HFFc6 (cell line): Measurements from ENCODE around the gene KIAA2012. TPM values are rescaled to one million over a fixed set of nuclear protein-coding genes. Genes with fewer than 3 reads are reported as not detected.

ENCODE experiments used
- DNase-seq: peaks from one replicate; pipeline ENCODE4 v3.0.0-alpha.2; 2018
- H3K27ac Mint-ChIP-seq: 2 replicates; pipeline ENCODE4 v1.8.0; 2020; ENCODE audit warnings: mild to moderate bottlenecking, mixed read lengths
- H3K27me3 Mint-ChIP-seq: 2 replicates; pipeline ENCODE4 v1.8.0; 2021; ENCODE audit warnings: mild to moderate bottlenecking, moderate library complexity, mixed read lengths; ENCODE audit not compliant: insufficient read depth
- H3K36me3 Mint-ChIP-seq: 2 replicates; pipeline ENCODE4 v1.8.0; 2021; ENCODE audit warnings: low read depth, mixed read lengths
- H3K4me1 Mint-ChIP-seq: 2 replicates; pipeline ENCODE4 v1.8.0; 2020; ENCODE audit warnings: low read depth, mixed read lengths
- H3K4me3 Mint-ChIP-seq: 2 replicates; pipeline ENCODE4 v1.8.0; 2020; ENCODE audit warnings: mild to moderate bottlenecking, moderate library complexity, mixed read lengths
- H3K9me3 Mint-ChIP-seq: 2 replicates; pipeline ENCODE4 v1.8.0; 2020; ENCODE audit warnings: mild to moderate bottlenecking, mixed read lengths
- total RNA-seq, 6 experiments: library from RNA; stranded (reverse); fragmentation: NEBNext Ultra II Directional; extraction: Animal tissue kit (Norgen Biotek cat#: 25700); gene quantifications; 2 replicates in 1 of 6; 3 replicates in 5 of 6; pipeline ENCODE4 v1.2.3, GENCODE V29; 2021
- TF ChIP-seq, protein P1 (sequence below): fragments of 200-600 bp; sonication (generic); IDR thresholded peaks from 2 replicates; pipeline ENCODE4 v1.5.0; 2021; ENCODE audit warnings: antibody characterized with exemption, mild to moderate bottlenecking

The KIAA2012 gene
- total RNA-seq, 6 experiments from 2014 or later, result 0.09 to 0.40 (median 0.26) TPM

DNA sequence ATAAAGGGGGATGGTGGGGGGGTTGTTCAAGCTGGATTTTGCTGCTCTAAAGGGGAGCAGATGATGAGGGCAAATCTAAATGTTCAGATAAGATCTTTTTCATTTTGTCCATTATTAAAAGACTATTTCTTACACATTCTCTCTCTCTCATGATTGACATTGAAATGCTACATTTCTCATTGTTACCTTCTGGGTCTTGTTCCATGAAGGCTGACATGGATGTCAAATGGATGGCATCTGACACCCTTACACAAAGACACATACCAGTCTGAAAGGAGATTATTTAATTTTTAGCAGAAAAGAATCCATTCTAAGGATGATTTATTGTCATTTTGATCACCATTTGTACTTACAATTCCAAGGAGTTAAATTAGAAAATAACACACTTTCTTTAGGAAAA lies 28.3 kb upstream of the KIAA2012 start:
- no peak overlapping the region for H3K27ac Mint-ChIP-seq
- no peak overlapping the region for H3K4me3 Mint-ChIP-seq
- no peaks in the 10 kb centered on the region; the same call in 1 of the 2 replicates for H3K27me3 Mint-ChIP-seq
- peaks cover 12% of the 10 kb centered on the region for H3K4me1 Mint-ChIP-seq
- DNase-seq, result no peak
- H3K9me3 Mint-ChIP-seq, result no peaks in the 10 kb centered on the region
- H3K36me3 Mint-ChIP-seq, result 0 out of 2 replicates have a peak, but pooled peaks cover under 1% of the 10 kb centered on the region
- TF ChIP-seq, protein P1, sequence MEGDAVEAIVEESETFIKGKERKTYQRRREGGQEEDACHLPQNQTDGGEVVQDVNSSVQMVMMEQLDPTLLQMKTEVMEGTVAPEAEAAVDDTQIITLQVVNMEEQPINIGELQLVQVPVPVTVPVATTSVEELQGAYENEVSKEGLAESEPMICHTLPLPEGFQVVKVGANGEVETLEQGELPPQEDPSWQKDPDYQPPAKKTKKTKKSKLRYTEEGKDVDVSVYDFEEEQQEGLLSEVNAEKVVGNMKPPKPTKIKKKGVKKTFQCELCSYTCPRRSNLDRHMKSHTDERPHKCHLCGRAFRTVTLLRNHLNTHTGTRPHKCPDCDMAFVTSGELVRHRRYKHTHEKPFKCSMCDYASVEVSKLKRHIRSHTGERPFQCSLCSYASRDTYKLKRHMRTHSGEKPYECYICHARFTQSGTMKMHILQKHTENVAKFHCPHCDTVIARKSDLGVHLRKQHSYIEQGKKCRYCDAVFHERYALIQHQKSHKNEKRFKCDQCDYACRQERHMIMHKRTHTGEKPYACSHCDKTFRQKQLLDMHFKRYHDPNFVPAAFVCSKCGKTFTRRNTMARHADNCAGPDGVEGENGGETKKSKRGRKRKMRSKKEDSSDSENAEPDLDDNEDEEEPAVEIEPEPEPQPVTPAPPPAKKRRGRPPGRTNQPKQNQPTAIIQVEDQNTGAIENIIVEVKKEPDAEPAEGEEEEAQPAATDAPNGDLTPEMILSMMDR, result no peak

DNA sequence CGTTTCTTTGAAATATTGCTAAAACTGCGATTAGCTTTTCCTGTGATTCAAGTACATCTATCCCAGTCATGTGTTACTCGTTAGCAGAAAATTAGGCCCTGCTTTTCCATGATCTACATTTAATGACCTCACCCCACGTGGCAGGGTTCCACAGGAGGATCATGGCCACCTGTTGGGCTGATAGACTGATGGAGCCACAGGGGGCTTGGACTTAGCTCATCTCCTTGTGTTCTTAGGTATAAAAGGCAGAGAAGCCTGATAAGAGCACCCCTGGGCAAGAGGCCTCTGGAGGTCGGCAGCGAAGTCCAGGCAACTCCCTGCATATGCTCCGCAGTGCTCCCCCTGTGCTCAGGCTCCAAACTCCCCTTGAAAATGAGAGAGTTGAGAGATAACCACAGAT lies 26.5 kb upstream of the KIAA2012 start:
- no peaks in the 10 kb centered on the region for H3K9me3 Mint-ChIP-seq
- H3K4me1 Mint-ChIP-seq, result peaks cover 15% of the 10 kb centered on the region
- no peak overlapping the region for H3K4me3 Mint-ChIP-seq
- DNase-seq, result no peak
- no peaks in the 10 kb centered on the region for H3K36me3 Mint-ChIP-seq
- no peaks in the 10 kb centered on the region; the same call in 1 of the 2 replicates for H3K27me3 Mint-ChIP-seq
- TF ChIP-seq, protein P1, result no peak
- H3K27ac Mint-ChIP-seq, result no peak overlapping the region

- DNase-seq, result no peak
- H3K4me3 Mint-ChIP-seq, result no peak overlapping the region
- no peak overlapping the region for H3K27ac Mint-ChIP-seq
- H3K9me3 Mint-ChIP-seq, result no peaks in the 10 kb centered on the region
- peaks cover 14% of the 10 kb centered on the region; the same call in 1 of the 2 replicates for H3K4me1 Mint-ChIP-seq
- no peaks in the 10 kb centered on the region; the same call in none of the 2 replicates for H3K27me3 Mint-ChIP-seq
- no peaks in the 10 kb centered on the region for H3K36me3 Mint-ChIP-seq
- TF ChIP-seq, protein P1, result no peak
These were observed 23.8 kb upstream of the KIAA2012 start for GRCh38 chr2:202049092-202049728.

DNA sequence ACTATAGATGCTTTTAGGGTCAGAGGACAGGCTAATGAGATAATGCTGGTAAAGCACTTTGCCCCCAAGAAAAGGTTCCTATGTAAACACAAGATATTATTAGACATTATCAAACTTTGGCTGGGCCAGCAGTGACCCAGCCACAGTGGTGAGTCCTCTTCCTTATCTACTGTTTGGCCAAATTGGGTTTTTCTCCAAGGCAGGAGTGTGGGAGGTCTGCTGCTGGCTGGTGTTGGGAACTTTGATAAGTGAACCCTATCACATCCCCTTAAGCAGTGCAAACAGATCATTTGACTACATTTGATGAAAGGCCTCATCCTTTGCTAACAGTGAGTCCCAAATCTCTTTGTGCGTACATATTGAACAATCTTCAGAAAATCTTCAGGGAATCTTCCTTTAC lies 23.2 kb upstream of the KIAA2012 start:
- Mint-ChIP-seq H3K36me3 (no peaks in the 10 kb centered on the region), H3K27ac (no peak overlapping the region), H3K9me3 (no peaks in the 10 kb centered on the region), H3K4me1 (peaks cover 14% of the 10 kb centered on the region; the same call in 1 of the 2 replicates), H3K4me3 (no peak overlapping the region), H3K27me3 (no peaks in the 10 kb centered on the region; the same call in none of the 2 replicates)
- TF ChIP-seq, protein P1, result no peak
- DNase-seq, result no peak

DNA sequence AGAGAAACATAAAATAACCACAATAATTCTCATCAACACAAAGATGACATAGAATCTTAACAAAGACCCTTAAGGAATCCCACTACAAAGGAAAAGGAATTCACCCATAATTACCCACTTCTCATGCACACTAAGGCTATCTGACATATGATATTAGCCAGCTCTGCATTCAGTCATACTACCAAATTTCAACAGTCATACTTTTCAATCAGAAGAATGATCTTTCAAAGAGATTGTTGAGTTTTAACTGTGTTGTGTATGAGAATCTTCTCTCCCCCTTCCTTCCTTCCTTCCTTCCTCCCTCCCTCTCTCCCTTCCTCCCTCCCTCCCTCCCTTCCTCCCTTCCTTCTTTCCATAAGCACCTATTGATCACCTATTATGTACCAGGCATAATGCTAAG lies 22.4 kb upstream of the KIAA2012 start:
- no peaks in the 10 kb centered on the region for H3K9me3 Mint-ChIP-seq
- H3K36me3 Mint-ChIP-seq, result no peaks in the 10 kb centered on the region
- no peak overlapping the region for H3K27ac Mint-ChIP-seq
- TF ChIP-seq, protein P1, result no peak
- H3K27me3 Mint-ChIP-seq, result no peaks in the 10 kb centered on the region; the same call in none of the 2 replicates
- H3K4me3 Mint-ChIP-seq, result no peak overlapping the region
- H3K4me1 Mint-ChIP-seq, result peaks cover 14% of the 10 kb centered on the region; the same call in 1 of the 2 replicates
- no peak for DNase-seq
